Parathyroid adenoma (tissue), 2 donors: Measurements from ENCODE around the gene F13A1.

Experiments
- H2AFZ ChIP-seq: fragments of 300-600 bp; sonication (generic); one replicate; pipeline ENCODE4 v1.7.0; 2017; ENCODE audit warnings: antibody characterized with exemption, mild to moderate bottlenecking
- H3K27ac ChIP-seq: fragments of 300-600 bp; sonication (generic); one replicate; pipeline ENCODE4 v1.7.0; 2017
- H3K27me3 ChIP-seq: fragments of 300-600 bp; sonication (generic); one replicate; pipeline ENCODE4 v1.7.0; 2017; ENCODE audit warnings: low read length; ENCODE audit not compliant: control insufficient read depth, insufficient read depth
- H3K36me3 ChIP-seq: fragments of 300-600 bp; sonication (generic); one replicate; pipeline ENCODE4 v1.7.0; 2017; ENCODE audit warnings: low read length; ENCODE audit not compliant: control insufficient read depth, insufficient read depth
- H3K4me1 ChIP-seq: fragments of 300-600 bp; sonication (generic); one replicate; pipeline ENCODE4 v1.7.0; 2017; ENCODE audit warnings: control low read depth
- H3K4me2 ChIP-seq: fragments of 300-600 bp; sonication (generic); one replicate; pipeline ENCODE4 v1.7.0; 2017; ENCODE audit warnings: low read length
- H3K4me3 ChIP-seq: fragments of 300-600 bp; sonication (generic); one replicate; pipeline ENCODE4 v1.7.0; 2017; ENCODE audit warnings: low read depth, low read length
- H3K79me2 ChIP-seq: fragments of 300-600 bp; sonication (generic); one replicate; pipeline ENCODE4 v1.7.0; 2017; ENCODE audit warnings: control low read depth
- H3K9ac ChIP-seq: fragments of 300-600 bp; sonication (generic); one replicate; pipeline ENCODE4 v1.7.0; 2017; ENCODE audit warnings: mild to moderate bottlenecking
- H3K9me3 ChIP-seq: fragments of 300-600 bp; sonication (generic); one replicate; pipeline ENCODE4 v1.7.0; 2017; ENCODE audit warnings: low read length; ENCODE audit not compliant: control insufficient read depth
- CTCF ChIP-seq: fragments of 300-600 bp; sonication (generic); IDR thresholded peaks from one replicate; pipeline ENCODE4 v1.7.0; 2017; ENCODE audit warnings: antibody characterized with exemption, mild to moderate bottlenecking
- donor health status: primary hyperparathyroidism.

Gene F13A1

GRCh38 chr6:6256259-6256658 is 64.2 kb downstream of the F13A1 start:
- Histone ChIP-seq H3K4me1 (no peaks in the 10 kb centered on the region), H3K79me2 (no peaks in the 10 kb centered on the region), H2AFZ (no peak overlapping the region), H3K4me3 (no peak overlapping the region), H3K9me3 (no peaks in the 10 kb centered on the region), H3K27ac (no peak overlapping the region), H3K4me2 (no peak overlapping the region), H3K27me3 (no peaks in the 10 kb centered on the region), H3K9ac (no peak overlapping the region), H3K36me3 (no peaks in the 10 kb centered on the region)
- TF ChIP-seq CTCF = no peak

DNA sequence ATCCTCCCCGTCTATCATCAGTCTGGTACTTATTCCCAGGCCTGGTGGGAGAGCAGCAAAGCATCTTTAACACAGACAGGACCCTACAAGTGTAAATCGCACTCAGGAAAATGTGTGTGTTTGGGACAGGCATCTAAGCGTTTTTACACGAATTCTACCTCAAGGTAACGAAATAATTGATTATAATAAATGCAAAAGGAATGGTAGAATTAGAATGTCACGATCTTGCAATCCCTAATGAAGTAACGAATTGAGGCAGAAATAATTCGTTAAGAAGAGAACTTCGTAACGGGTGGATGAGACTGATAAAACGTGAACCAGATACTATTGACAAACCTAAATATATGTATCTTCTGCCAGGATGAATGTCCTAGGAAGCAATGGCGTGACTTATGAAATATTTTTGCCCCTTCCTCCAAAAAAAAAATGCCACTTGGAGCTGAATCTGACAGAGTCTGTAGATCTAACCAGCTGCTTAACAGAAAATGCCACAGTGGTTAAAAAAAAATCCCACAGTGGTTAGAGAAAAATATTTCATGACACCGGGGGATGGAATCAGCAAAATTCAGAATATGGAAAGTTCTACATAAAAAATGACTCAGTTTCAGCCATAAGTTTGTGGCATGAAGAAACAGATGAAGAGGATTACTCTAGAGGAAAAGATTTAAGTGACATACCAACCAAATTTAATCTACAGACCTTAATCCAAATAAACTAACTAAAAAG is 68.7 kb downstream of the F13A1 start:
- no peaks in the 10 kb centered on the region for H3K27me3 ChIP-seq
- no peak overlapping the region for H3K4me3 ChIP-seq
- no peaks in the 10 kb centered on the region for H3K36me3 ChIP-seq
- H2AFZ ChIP-seq = no peak overlapping the region
- no peak for TF ChIP-seq CTCF
- H3K4me2 ChIP-seq = no peak overlapping the region
- H3K27ac ChIP-seq = no peak overlapping the region
- no peaks in the 10 kb centered on the region for H3K9me3 ChIP-seq
- H3K4me1 ChIP-seq = no peaks in the 10 kb centered on the region
- H3K79me2 ChIP-seq = no peaks in the 10 kb centered on the region
- H3K9ac ChIP-seq = no peak overlapping the region

GRCh38 chr6:6248651-6249050 is 71.8 kb downstream of the F13A1 start:
- no peak for TF ChIP-seq CTCF
- Histone ChIP-seq H3K4me1 (no peaks in the 10 kb centered on the region), H3K79me2 (no peaks in the 10 kb centered on the region), H3K36me3 (no peaks in the 10 kb centered on the region), H3K9me3 (no peaks in the 10 kb centered on the region), H3K9ac (no peak overlapping the region), H2AFZ (no peak overlapping the region), H3K4me3 (no peak overlapping the region), H3K27me3 (no peaks in the 10 kb centered on the region), H3K27ac (no peak overlapping the region), H3K4me2 (no peak overlapping the region)

DNA sequence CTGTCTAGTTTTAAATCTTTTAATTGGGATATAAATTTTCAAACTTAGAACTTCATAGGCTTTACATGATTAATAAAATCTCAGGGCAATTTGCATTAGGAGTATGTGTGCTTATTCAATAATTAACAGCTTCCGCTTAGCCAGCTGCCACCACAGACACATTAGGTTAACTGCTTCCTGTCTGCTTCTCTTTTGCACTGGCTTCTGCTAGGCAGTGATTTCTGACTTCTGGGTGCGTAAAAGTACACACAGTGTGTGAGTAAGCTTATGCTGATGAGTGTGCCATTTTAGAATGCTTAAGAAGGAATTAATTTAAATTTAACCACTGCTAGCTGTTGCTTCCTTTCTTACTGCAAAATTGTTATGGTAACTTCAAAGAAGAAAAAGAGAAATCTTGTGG is 73.9 kb downstream of the F13A1 start:
- H3K36me3 ChIP-seq = no peaks in the 10 kb centered on the region
- no peaks in the 10 kb centered on the region for H3K9me3 ChIP-seq
- TF ChIP-seq CTCF = no peak
- no peaks in the 10 kb centered on the region for H3K27me3 ChIP-seq
- no peak overlapping the region for H3K27ac ChIP-seq
- no peaks in the 10 kb centered on the region for H3K4me1 ChIP-seq
- H3K4me3 ChIP-seq = no peak overlapping the region
- no peak overlapping the region for H2AFZ ChIP-seq
- H3K9ac ChIP-seq = no peak overlapping the region
- H3K4me2 ChIP-seq = no peak overlapping the region
- no peaks in the 10 kb centered on the region for H3K79me2 ChIP-seq

DNA sequence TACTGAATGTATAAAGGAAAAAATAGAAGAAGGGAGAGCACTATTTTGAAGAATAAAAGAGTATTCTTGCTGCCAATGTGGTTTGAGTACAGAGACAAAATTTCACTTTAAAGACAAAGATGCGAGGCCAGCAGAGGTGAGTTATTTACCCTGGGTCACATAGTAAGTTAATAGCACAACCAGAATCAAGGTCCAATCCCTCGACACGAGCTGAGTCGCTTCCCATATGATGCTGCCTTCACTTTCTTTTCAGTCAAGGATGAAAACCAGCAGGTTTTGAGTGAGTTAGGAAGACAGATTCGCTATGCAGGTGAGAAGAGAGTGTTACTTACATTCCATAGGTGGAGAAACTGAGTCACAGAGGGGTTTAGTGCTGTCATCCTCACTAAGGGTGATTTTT is 75.8 kb downstream of the F13A1 start:
- Histone ChIP-seq H3K4me2 (no peak overlapping the region), H2AFZ (no peak overlapping the region), H3K4me1 (no peaks in the 10 kb centered on the region), H3K9ac (no peak overlapping the region), H3K9me3 (no peaks in the 10 kb centered on the region), H3K27ac (no peak overlapping the region), H3K4me3 (no peak overlapping the region), H3K27me3 (no peaks in the 10 kb centered on the region), H3K79me2 (no peaks in the 10 kb centered on the region), H3K36me3 (no peaks in the 10 kb centered on the region)
- no peak for TF ChIP-seq CTCF
